ENCODE measurements around the gene TNFRSF6B.
"Not testable (repeated sequence)": the region's sequence is repeated elsewhere in the genome, so short reads cannot be mapped to it uniquely, and the experiment has no call there.

Gene TNFRSF6B

GRCh38 chr20:63657937-63658748 is 38.3 kb upstream of the TNFRSF6B start, which contains the start of gene RTEL1:
Gene RTEL1 (plus strand): TSS chr20:63658312. CDS start chr20:63659403, 1,091 bp downstream.
- Mint-ChIP-seq H3K4me3 (peak within 1 kb of the TSS; percentile 96), H3K4me1 (ENCODE audit: low read depth) (peaks cover 52% of the 10 kb centered on the region), H3K36me3 (ENCODE audit: low read depth) (peaks cover 53% of the 10 kb centered on the region), H3K27me3 (peaks cover 19% of the 10 kb centered on the region), H3K27ac (peak within 1 kb of the TSS; percentile 99), H3K9me3 (no peaks in the 10 kb centered on the region)
- intact Hi-C loops (cut with micrococcal nuclease): loop anchor here (2.0 kb wide), 1 partner anchor 29 kb away; no protein-coding TSS in a partner anchor

- H3K4me3 Mint-ChIP-seq: peak overlapping the region; percentile 96
- intact Hi-C loops (cut with micrococcal nuclease): loop anchor here (2.0 kb wide), 1 partner anchor 28 kb away; no protein-coding TSS in a partner anchor
- H3K4me1 Mint-ChIP-seq (ENCODE audit: low read depth): peaks cover 46% of the 10 kb centered on the region
- peaks cover 60% of the 10 kb centered on the region for H3K36me3 Mint-ChIP-seq (ENCODE audit: low read depth)
- H3K27ac Mint-ChIP-seq: peak overlapping the region; percentile 99
- peaks cover 14% of the 10 kb centered on the region for H3K27me3 Mint-ChIP-seq
- H3K9me3 Mint-ChIP-seq: no peaks in the 10 kb centered on the region
Measured at GRCh38 chr20:63658749-63659187, 37.7 kb upstream of the TNFRSF6B start.

- intact Hi-C loops (cut with micrococcal nuclease): loop anchor here (2.0 kb wide), 1 partner anchor 27 kb away; no protein-coding TSS in a partner anchor
- H3K9me3 Mint-ChIP-seq: no peaks in the 10 kb centered on the region
- peaks cover 41% of the 10 kb centered on the region for H3K4me1 Mint-ChIP-seq (ENCODE audit: low read depth)
- peaks cover 66% of the 10 kb centered on the region for H3K36me3 Mint-ChIP-seq (ENCODE audit: low read depth)
- peak overlapping the region; percentile 96 for H3K4me3 Mint-ChIP-seq
- H3K27ac Mint-ChIP-seq: peak overlapping the region; percentile 99
- H3K27me3 Mint-ChIP-seq: peaks cover 9% of the 10 kb centered on the region
Measured at GRCh38 chr20:63659370-63659769, 37.1 kb upstream of the TNFRSF6B start.

- intact Hi-C loops (cut with micrococcal nuclease); H3K9me3 Mint-ChIP-seq; H3K4me3 Mint-ChIP-seq; H3K27ac Mint-ChIP-seq; H3K27me3 Mint-ChIP-seq: not testable (repeated sequence)
- peaks cover 41% of the 10 kb centered on the region for H3K4me1 Mint-ChIP-seq (ENCODE audit: low read depth)
- peaks cover 74% of the 10 kb centered on the region for H3K36me3 Mint-ChIP-seq (ENCODE audit: low read depth)
Measured at GRCh38 chr20:63660174-63660573, 36.3 kb upstream of the TNFRSF6B start.

GRCh38 chr20:63660622-63661021 is 35.8 kb upstream of the TNFRSF6B start:
- H3K4me1 Mint-ChIP-seq (ENCODE audit: low read depth): peaks cover 41% of the 10 kb centered on the region
- no peaks in the 10 kb centered on the region for H3K27me3 Mint-ChIP-seq
- H3K27ac Mint-ChIP-seq: no peak overlapping the region
- H3K9me3 Mint-ChIP-seq: no peaks in the 10 kb centered on the region
- H3K4me3 Mint-ChIP-seq: no peak overlapping the region
- intact Hi-C loops (cut with micrococcal nuclease): no loop called here
- peaks cover 78% of the 10 kb centered on the region for H3K36me3 Mint-ChIP-seq (ENCODE audit: low read depth)

GRCh38 chr20:63661108-63661507 is 35.3 kb upstream of the TNFRSF6B start:
- H3K27me3 Mint-ChIP-seq: no peaks in the 10 kb centered on the region
- H3K36me3 Mint-ChIP-seq (ENCODE audit: low read depth): peaks cover 83% of the 10 kb centered on the region
- intact Hi-C loops (cut with micrococcal nuclease): no loop called here
- H3K4me3 Mint-ChIP-seq: no peak overlapping the region
- peaks cover 41% of the 10 kb centered on the region for H3K4me1 Mint-ChIP-seq (ENCODE audit: low read depth)
- no peaks in the 10 kb centered on the region for H3K9me3 Mint-ChIP-seq
- H3K27ac Mint-ChIP-seq: no peak overlapping the region

GRCh38 chr20:63661959-63662812 is 34.3 kb upstream of the TNFRSF6B start:
- Mint-ChIP-seq H3K27ac (peak overlapping the region; percentile 51), H3K9me3 (no peaks in the 10 kb centered on the region), H3K4me3 (no peak overlapping the region), H3K36me3 (ENCODE audit: low read depth) (peaks cover 94% of the 10 kb centered on the region), H3K27me3 (no peaks in the 10 kb centered on the region), H3K4me1 (ENCODE audit: low read depth) (peaks cover 41% of the 10 kb centered on the region)
- intact Hi-C loops (cut with micrococcal nuclease): no loop called here

- H3K4me1 Mint-ChIP-seq (ENCODE audit: low read depth): peaks cover 34% of the 10 kb centered on the region
- peaks cover 100% of the 10 kb centered on the region for H3K36me3 Mint-ChIP-seq (ENCODE audit: low read depth)
- no peaks in the 10 kb centered on the region for H3K27me3 Mint-ChIP-seq
- intact Hi-C loops (cut with micrococcal nuclease): no loop called here
- H3K27ac Mint-ChIP-seq: peak overlapping the region; percentile 51
- no peaks in the 10 kb centered on the region for H3K9me3 Mint-ChIP-seq
- no peak overlapping the region for H3K4me3 Mint-ChIP-seq
Measured at GRCh38 chr20:63662813-63663189, 33.7 kb upstream of the TNFRSF6B start.

GRCh38 chr20:63663332-63664066 is 33.0 kb upstream of the TNFRSF6B start:
- Mint-ChIP-seq H3K4me1 (ENCODE audit: low read depth) (peaks cover 31% of the 10 kb centered on the region), H3K27ac (no peak overlapping the region), H3K4me3 (no peak overlapping the region), H3K36me3 (ENCODE audit: low read depth) (peaks cover 100% of the 10 kb centered on the region), H3K9me3 (no peaks in the 10 kb centered on the region), H3K27me3 (no peaks in the 10 kb centered on the region)
- intact Hi-C loops (cut with micrococcal nuclease): no loop called here

- H3K36me3 Mint-ChIP-seq (ENCODE audit: low read depth): peaks cover 100% of the 10 kb centered on the region
- intact Hi-C loops (cut with micrococcal nuclease): no loop called here
- H3K9me3 Mint-ChIP-seq: no peaks in the 10 kb centered on the region
- H3K4me1 Mint-ChIP-seq (ENCODE audit: low read depth): peaks cover 26% of the 10 kb centered on the region
- no peak overlapping the region for H3K4me3 Mint-ChIP-seq
- H3K27me3 Mint-ChIP-seq: no peaks in the 10 kb centered on the region
- H3K27ac Mint-ChIP-seq: no peak overlapping the region
Measured at GRCh38 chr20:63664143-63664851, 32.2 kb upstream of the TNFRSF6B start.

GRCh38 chr20:63664861-63665594 is 31.4 kb upstream of the TNFRSF6B start:
- Mint-ChIP-seq H3K4me3 (no peak overlapping the region), H3K27me3 (no peaks in the 10 kb centered on the region), H3K27ac (no peak overlapping the region), H3K4me1 (ENCODE audit: low read depth) (peaks cover 19% of the 10 kb centered on the region), H3K36me3 (ENCODE audit: low read depth) (peaks cover 95% of the 10 kb centered on the region), H3K9me3 (no peaks in the 10 kb centered on the region)
- intact Hi-C loops (cut with micrococcal nuclease): no loop called here

- intact Hi-C loops (cut with micrococcal nuclease): no loop called here
- Mint-ChIP-seq H3K27ac (no peak overlapping the region), H3K27me3 (no peaks in the 10 kb centered on the region), H3K9me3 (no peaks in the 10 kb centered on the region), H3K4me1 (ENCODE audit: low read depth) (peaks cover 12% of the 10 kb centered on the region), H3K4me3 (no peak overlapping the region), H3K36me3 (ENCODE audit: low read depth) (peaks cover 95% of the 10 kb centered on the region)
Measured at GRCh38 chr20:63665708-63666107, 30.7 kb upstream of the TNFRSF6B start.

Data from dendritic cell treated with granulocyte-macrophage colony-stimulating factor and Interleukin-4, amounts not matched to agents 40 ng/mL and 50 ng/mL, for 4 days (primary cell).